Thyroid gland (tissue), 4 donors: ENCODE data around the gene AHNAK2. TPM values are rescaled to one million over a fixed set of nuclear protein-coding genes. Genes with fewer than 3 reads are reported as not detected.

Source experiments
- DNase-seq, 2 donors: peaks; one replicate each; pipeline ENCODE4 v3.0.0-alpha.2; 2019
- H3K27ac ChIP-seq, 3 donors: fragments of 200-600 bp; sonication (generic); 1 replicate in 2 of 3; 2 replicates in 1 of 3; pipeline ENCODE4 v1.5.1; 2016 to 2019; ENCODE audit warnings: mild to moderate bottlenecking in 1 of 3, moderate library complexity in 1 of 3
- H3K27me3 ChIP-seq: fragments of 200-600 bp; sonication (generic); one replicate; pipeline ENCODE4 v1.5.1; 2019
- H3K36me3 ChIP-seq, 2 donors: fragments of 200-600 bp; sonication (generic); one replicate each; pipeline ENCODE4 v1.5.1; 2016 to 2019
- H3K4me1 ChIP-seq, 2 donors: fragments of 200-600 bp; sonication (generic); one replicate each; pipeline ENCODE4 v1.5.1; 2017 to 2019
- H3K4me3 ChIP-seq, 3 donors: fragments of 200-600 bp; sonication (generic); replicated peaks in 1 of 3; 1 replicate in 2 of 3; 2 replicates in 1 of 3; pipeline ENCODE4 v1.5.1; 2016; ENCODE audit warnings: mild to moderate bottlenecking in 1 of 3
- H3K9me3 ChIP-seq: fragments of 200-600 bp; sonication (generic); one replicate; pipeline ENCODE4 v1.5.1; 2017
- CTCF ChIP-seq, 6 experiments: fragments of 200-600 bp in 3 of 6; fragments of 450-650 bp in 3 of 6; sonication (generic) in 3 of 6; IDR thresholded peaks; one replicate each; pipeline ENCODE4 v1.5.1; 2016 to 2019; ENCODE audit warnings: antibody characterized with exemption in 6 of 6, mild to moderate bottlenecking in 2 of 6, inconsistent platforms in 1 of 6, moderate library complexity in 1 of 6
- POLR2A ChIP-seq, 2 donors: fragments of 450-650 bp; IDR thresholded peaks; one replicate each; pipeline ENCODE4 v1.6.1; 2017; ENCODE audit warnings: antibody characterized with exemption in 2 of 2, mild to moderate bottlenecking in 2 of 2, moderate library complexity in 1 of 2
- WGBS, 2 donors: methylation state at CpG; one replicate each; pipeline ENCODE4 v1.1.5; 2017; 5-methylcytosine and 5-hydroxymethylcytosine counted together
- intact Hi-C: fragments of 100-400 bp; cut with DNase I; formaldehyde crosslinking; loops from one replicate; pipeline ENCODE4 v1.15.1; 2023
- total RNA-seq, 4 donors: library from RNA; depleted of rRNA; stranded (reverse); fragments of >200 nt; gene quantifications; one replicate each; pipeline ENCODE4 v1.2.3, GENCODE V29; 2016

The AHNAK2 gene
- total RNA-seq, 4 donors from 2014 or later = 3.7 to 12.5 (median 6.9) TPM

GRCh38 chr14:104897330-104898194 is 80.6 kb downstream of the AHNAK2 start:
- TF ChIP-seq CTCF (IDR thresholded peaks at IDR 0.05) (no peak), POLR2A (IDR thresholded peaks at IDR 0.05) (no peak)
- Histone ChIP-seq H3K27me3 (no peaks in the 10 kb centered on the region), H3K36me3 (no peaks in the 10 kb centered on the region), H3K9me3 (no peaks in the 10 kb centered on the region), H3K4me3 (no peak overlapping the region), H3K4me1 (peaks cover 14 to 22% of the 10 kb centered on the region in 2 donors), H3K27ac (no peak overlapping the region)
- DNase-seq = no peak
- intact Hi-C loops = no loop called here
- 88 to 97% methylated on average over 7 to 20 of the region's 37 CpGs for WGBS, 2 donors

- Histone ChIP-seq H3K27ac (peak overlapping the region; percentile 73 to 92 (median 75)), H3K36me3 (no peaks in the 10 kb centered on the region), H3K27me3 (no peaks in the 10 kb centered on the region), H3K9me3 (no peaks in the 10 kb centered on the region), H3K4me3 (peak overlapping the region in 1 of 3 donors; percentile 18), H3K4me1 (peaks cover 14 to 22% of the 10 kb centered on the region in 2 donors)
- WGBS, 2 donors = 39 to 47% methylated on average over 15 to 25 of the region's 34 CpGs
- intact Hi-C loops = no loop called here
- peak in 1 of 2 donors; percentile 54 for TF ChIP-seq POLR2A (IDR thresholded peaks at IDR 0.05)
- no peak for TF ChIP-seq CTCF (IDR thresholded peaks at IDR 0.05)
- peak; percentile 93 to 94 for DNase-seq
Measured at GRCh38 chr14:104895786-104896661, 82.2 kb downstream of the AHNAK2 start.

GRCh38 chr14:104895207-104895785 is 82.9 kb downstream of the AHNAK2 start:
- Histone ChIP-seq H3K4me1 (peaks cover 14 to 22% of the 10 kb centered on the region in 2 donors), H3K27ac (peak overlapping the region; percentile 73 to 92 (median 75)), H3K27me3 (no peaks in the 10 kb centered on the region), H3K9me3 (no peaks in the 10 kb centered on the region), H3K36me3 (no peaks in the 10 kb centered on the region), H3K4me3 (no peak overlapping the region)
- peak; percentile 63 to 64 for DNase-seq
- intact Hi-C loops = no loop called here
- TF ChIP-seq POLR2A (IDR thresholded peaks at IDR 0.05) = no peak
- TF ChIP-seq CTCF (IDR thresholded peaks at IDR 0.05) = no peak
- 27 to 51% methylated on average over 4 to 9 of the region's 9 CpGs for WGBS, 2 donors

GRCh38 chr14:104894331-104895206 is 83.6 kb downstream of the AHNAK2 start:
- no peak for DNase-seq
- Histone ChIP-seq H3K9me3 (no peaks in the 10 kb centered on the region), H3K4me3 (no peak overlapping the region), H3K27ac (peak overlapping the region; percentile 73 to 92 (median 75)), H3K27me3 (no peaks in the 10 kb centered on the region), H3K4me1 (peaks cover 14 to 22% of the 10 kb centered on the region in 2 donors), H3K36me3 (no peaks in the 10 kb centered on the region)
- WGBS, 2 donors = 83 to 85% methylated on average over 19 to 20 of the region's 30 CpGs
- intact Hi-C loops = loop anchor here (5.0 kb wide), 1 partner anchor 148 kb away; no protein-coding TSS in a partner anchor
- no peak for TF ChIP-seq CTCF (IDR thresholded peaks at IDR 0.05)
- TF ChIP-seq POLR2A (IDR thresholded peaks at IDR 0.05) = no peak
